Measurements from ENCODE around the gene LHFPL6. TPM values are rescaled to one million over a fixed set of nuclear protein-coding genes. Genes with fewer than 3 reads are reported as not detected.

Gene LHFPL6
- total RNA-seq, 2 experiments from 2014 or later, result 0.60 to 0.74 TPM

DNA sequence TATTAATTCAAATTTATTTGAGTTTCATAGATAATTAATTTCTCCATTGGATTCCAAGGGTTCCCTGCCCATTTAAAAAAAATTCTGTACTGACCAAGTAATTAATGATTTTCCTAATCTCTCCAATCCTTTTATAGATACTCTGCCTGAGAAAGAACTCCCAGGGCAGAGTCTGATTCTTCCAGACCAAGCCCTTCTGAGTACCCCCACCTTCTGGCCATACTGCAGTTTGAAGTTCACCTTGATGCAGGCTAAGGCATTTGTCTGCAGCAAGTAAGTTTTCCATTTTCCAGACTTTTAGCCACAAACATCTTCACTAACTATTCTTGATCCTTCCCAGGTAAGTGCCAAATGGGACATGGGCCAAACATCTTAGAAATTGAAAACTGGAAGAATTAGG is 195.9 kb downstream of the LHFPL6 start:
- intact Hi-C loops (cut with micrococcal nuclease), result no loop called here
- Mint-ChIP-seq H3K9me3 (no peaks in the 10 kb centered on the region), H3K36me3 (ENCODE audit: low read depth) (no peaks in the 10 kb centered on the region), H3K27ac (no peak overlapping the region), H3K4me1 (ENCODE audit: low read depth) (no peaks in the 10 kb centered on the region), H3K27me3 (peaks cover 15% of the 10 kb centered on the region), H3K4me3 (no peak overlapping the region)
- ATAC-seq (no peak), DNase-seq (no peak)
- TF ChIP-seq, protein P1, sequence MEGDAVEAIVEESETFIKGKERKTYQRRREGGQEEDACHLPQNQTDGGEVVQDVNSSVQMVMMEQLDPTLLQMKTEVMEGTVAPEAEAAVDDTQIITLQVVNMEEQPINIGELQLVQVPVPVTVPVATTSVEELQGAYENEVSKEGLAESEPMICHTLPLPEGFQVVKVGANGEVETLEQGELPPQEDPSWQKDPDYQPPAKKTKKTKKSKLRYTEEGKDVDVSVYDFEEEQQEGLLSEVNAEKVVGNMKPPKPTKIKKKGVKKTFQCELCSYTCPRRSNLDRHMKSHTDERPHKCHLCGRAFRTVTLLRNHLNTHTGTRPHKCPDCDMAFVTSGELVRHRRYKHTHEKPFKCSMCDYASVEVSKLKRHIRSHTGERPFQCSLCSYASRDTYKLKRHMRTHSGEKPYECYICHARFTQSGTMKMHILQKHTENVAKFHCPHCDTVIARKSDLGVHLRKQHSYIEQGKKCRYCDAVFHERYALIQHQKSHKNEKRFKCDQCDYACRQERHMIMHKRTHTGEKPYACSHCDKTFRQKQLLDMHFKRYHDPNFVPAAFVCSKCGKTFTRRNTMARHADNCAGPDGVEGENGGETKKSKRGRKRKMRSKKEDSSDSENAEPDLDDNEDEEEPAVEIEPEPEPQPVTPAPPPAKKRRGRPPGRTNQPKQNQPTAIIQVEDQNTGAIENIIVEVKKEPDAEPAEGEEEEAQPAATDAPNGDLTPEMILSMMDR (IDR thresholded peaks at IDR 0.05), result no peak
- POLR2A ChIA-PET, result no interaction called here
- CTCF ChIA-PET, result no interaction called here

DNA sequence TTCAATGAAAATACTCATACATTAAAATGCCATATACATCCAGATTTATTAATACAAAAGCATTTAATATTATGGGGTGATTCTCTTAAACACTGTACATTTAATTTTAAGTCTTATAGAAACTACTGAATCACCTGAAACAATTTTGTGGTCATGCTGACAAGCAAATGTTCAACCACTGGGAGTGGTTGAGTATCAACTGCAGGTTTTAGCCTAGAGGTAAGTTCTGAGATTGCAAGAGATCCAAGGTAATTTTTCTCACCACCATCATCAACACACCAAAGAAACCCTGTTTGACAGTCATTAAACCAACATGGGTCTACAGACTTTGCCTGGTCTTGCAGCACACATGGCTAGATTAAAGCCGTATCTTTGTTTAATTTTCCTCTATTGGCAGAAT is 196.3 kb downstream of the LHFPL6 start:
- intact Hi-C loops (cut with micrococcal nuclease), result no loop called here
- ChIA-PET POLR2A (no interaction called here), CTCF (no interaction called here)
- TF ChIP-seq, protein P1 (IDR thresholded peaks at IDR 0.05), result no peak
- H3K4me1 Mint-ChIP-seq (ENCODE audit: low read depth), result no peaks in the 10 kb centered on the region
- no peak overlapping the region for H3K4me3 Mint-ChIP-seq
- no peak overlapping the region for H3K27ac Mint-ChIP-seq
- H3K9me3 Mint-ChIP-seq, result no peaks in the 10 kb centered on the region
- peaks cover 15% of the 10 kb centered on the region for H3K27me3 Mint-ChIP-seq
- ATAC-seq (peak; percentile 45), DNase-seq (no peak)
- no peaks in the 10 kb centered on the region for H3K36me3 Mint-ChIP-seq (ENCODE audit: low read depth)

DNA sequence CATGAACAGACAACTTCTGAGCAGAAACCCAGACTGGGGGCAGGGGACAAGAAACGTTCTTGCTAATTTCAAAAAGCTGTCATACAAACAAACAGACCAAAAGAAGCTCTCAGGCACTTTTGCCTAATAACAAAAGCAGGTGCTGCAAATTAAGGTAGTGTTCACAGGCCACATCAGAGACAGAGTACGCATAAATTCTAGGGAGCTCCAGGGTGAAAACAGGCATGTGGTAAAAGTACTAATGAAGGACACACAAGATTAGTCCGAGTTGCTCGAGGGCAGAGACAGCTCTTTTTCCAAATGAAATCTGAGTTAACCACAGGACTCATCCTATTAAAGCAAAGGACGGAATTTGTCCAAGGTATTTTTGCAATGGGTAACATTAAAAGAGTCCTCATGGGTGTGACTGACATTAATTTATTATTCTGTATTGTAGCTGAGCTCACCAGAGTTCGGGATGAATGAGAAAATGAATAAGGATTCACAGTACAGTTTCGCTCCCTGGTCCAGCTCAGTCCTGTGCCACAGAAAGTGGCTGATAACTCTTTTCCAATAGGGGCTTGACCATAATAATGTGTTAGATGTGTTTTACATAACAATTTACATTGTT is 197.3 kb downstream of the LHFPL6 start:
- DNase-seq (no peak), ATAC-seq (no peak)
- H3K9me3 Mint-ChIP-seq, result no peaks in the 10 kb centered on the region
- TF ChIP-seq, protein P1 (IDR thresholded peaks at IDR 0.05), result no peak
- no peak overlapping the region for H3K4me3 Mint-ChIP-seq
- peaks cover 15% of the 10 kb centered on the region for H3K27me3 Mint-ChIP-seq
- CTCF ChIA-PET, result interaction anchor here (0.7 to 1.1 kb wide), 2 partner anchors 143 to 206 kb away, joined by 3 to 5 read pairs; no protein-coding TSS in a partner anchor
- no peak overlapping the region for H3K27ac Mint-ChIP-seq
- H3K36me3 Mint-ChIP-seq (ENCODE audit: low read depth), result no peaks in the 10 kb centered on the region
- no peaks in the 10 kb centered on the region for H3K4me1 Mint-ChIP-seq (ENCODE audit: low read depth)
- intact Hi-C loops (cut with micrococcal nuclease), result no loop called here
- POLR2A ChIA-PET, result no interaction called here

DNA sequence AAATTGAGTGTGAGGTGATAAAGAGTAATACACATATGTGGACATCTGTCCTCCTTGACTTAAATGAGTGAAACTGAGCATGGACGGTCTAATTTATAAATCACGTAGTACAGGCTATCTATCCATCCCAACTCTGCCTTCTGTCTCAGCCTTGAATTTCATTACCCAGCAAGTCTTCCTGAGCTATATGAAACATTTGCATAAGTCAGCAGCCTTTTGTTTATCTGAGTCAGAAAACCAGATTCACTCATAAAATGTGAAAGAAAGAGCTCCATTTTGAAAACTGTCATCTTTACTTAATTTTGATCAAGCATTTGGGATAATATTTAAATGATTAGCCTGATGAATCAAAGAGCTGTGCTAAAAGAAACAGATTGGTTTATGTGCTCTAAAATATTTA is 197.9 kb downstream of the LHFPL6 start:
- Mint-ChIP-seq H3K4me1 (ENCODE audit: low read depth) (no peaks in the 10 kb centered on the region), H3K4me3 (no peak overlapping the region), H3K27ac (no peak overlapping the region), H3K27me3 (peaks cover 10% of the 10 kb centered on the region), H3K36me3 (ENCODE audit: low read depth) (no peaks in the 10 kb centered on the region), H3K9me3 (no peaks in the 10 kb centered on the region)
- ATAC-seq (no peak), DNase-seq (no peak)
- intact Hi-C loops (cut with micrococcal nuclease), result no loop called here
- TF ChIP-seq, protein P1 (IDR thresholded peaks at IDR 0.05), result no peak
- CTCF ChIA-PET, result interaction anchor here (0.7 to 1.1 kb wide), 2 partner anchors 143 to 207 kb away, joined by 3 to 5 read pairs; no protein-coding TSS in a partner anchor
- POLR2A ChIA-PET, result no interaction called here

DNA sequence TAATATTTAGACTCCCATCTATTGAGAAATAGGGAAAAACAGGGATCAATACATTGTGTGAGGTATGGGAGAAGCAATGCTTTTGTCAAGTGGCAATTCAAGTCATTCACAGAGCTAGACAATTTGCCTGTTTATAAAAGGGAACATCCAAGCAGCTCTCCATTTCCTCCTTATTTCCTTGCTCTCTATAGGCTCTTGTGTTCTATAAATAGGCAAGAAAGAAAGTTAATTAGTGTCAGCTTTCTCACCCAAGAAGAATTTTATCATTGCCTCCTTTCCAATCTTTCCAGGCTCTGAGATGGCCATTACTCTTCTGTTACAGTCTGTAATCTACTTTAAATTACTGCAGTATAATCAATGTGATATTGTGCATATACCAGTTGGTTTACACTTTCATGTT is 199.9 kb downstream of the LHFPL6 start:
- ATAC-seq (no peak), DNase-seq (no peak)
- ChIA-PET POLR2A (no interaction called here), CTCF (no interaction called here)
- Mint-ChIP-seq H3K27me3 (peaks cover 4% of the 10 kb centered on the region), H3K4me3 (no peak overlapping the region), H3K36me3 (ENCODE audit: low read depth) (no peaks in the 10 kb centered on the region), H3K27ac (no peak overlapping the region), H3K9me3 (no peaks in the 10 kb centered on the region), H3K4me1 (ENCODE audit: low read depth) (no peaks in the 10 kb centered on the region)
- intact Hi-C loops (cut with micrococcal nuclease), result no loop called here
- TF ChIP-seq, protein P1 (IDR thresholded peaks at IDR 0.05), result no peak

Data from activated CD8-positive, alpha-beta T cell treated with anti-CD3 and anti-CD28 coated beads for 36 hours (primary cell).